ENCODE results near the gene BCL2L1. TPM values are rescaled to one million over a fixed set of nuclear protein-coding genes. Genes with fewer than 3 reads are reported as not detected.

The BCL2L1 gene
- total and polyA plus RNA-seq, 2 experiments from 2014 or later, result 42.4 to 110 TPM

GRCh38 chr20:31633339-31633914 lies 89.2 kb downstream of the BCL2L1 start (continued):
- TF ChIP-seq ZNF462 (CRISPR knock-in tag; IDR thresholded peaks at IDR 0.05), result no peak
- no peak for TF ChIP-seq EZH2phosphoT487 (IDR thresholded peaks at IDR 0.05; ENCODE audit: unreplicated experiment)
- TF ChIP-seq JUNB (IDR thresholded peaks at IDR 0.05; ENCODE audit: unreplicated experiment), result no peak

GRCh38 chr20:31632548-31633338 lies 89.9 kb downstream of the BCL2L1 start:
- no peaks in the 10 kb centered on the region for H4K20me1 ChIP-seq (replicated peaks; ENCODE audit: insufficient read depth)
- H3F3A ChIP-seq (replicated peaks; ENCODE audit: low read depth), result peaks cover 8% of the 10 kb centered on the region
- peaks cover 4% of the 10 kb centered on the region; the same call in 1 of the 2 replicates for H3K27me3 ChIP-seq (ENCODE audit: insufficient read depth)
- H3K27ac ChIP-seq (ENCODE audit: low read depth), result no peak overlapping the region
- H3K9me2 ChIP-seq (ENCODE audit: insufficient read depth), result 0 out of 2 replicates have a peak, but pooled peaks cover 3% of the 10 kb centered on the region
- Mint-ChIP-seq H3K27ac (no peak overlapping the region), H3K4me1 (no peaks in the 10 kb centered on the region), H3K27me3 (ENCODE audit: insufficient read depth, low read depth, poor library complexity) (peaks cover 20% of the 10 kb centered on the region), H3K36me3 (ENCODE audit: low read depth) (no peaks in the 10 kb centered on the region), H3K9me3 (peaks cover 3% of the 10 kb centered on the region; the same call in 1 of the 3 replicates), H3K4me3 (no peak overlapping the region)
- H3K79me2 ChIP-seq (replicated peaks; ENCODE audit: insufficient read depth), result no peaks in the 10 kb centered on the region
- H3K4me3 ChIP-seq, result no peak overlapping the region
- H3K36me3 ChIP-seq (ENCODE audit: insufficient read depth), result no peaks in the 10 kb centered on the region
- no peak overlapping the region for H3K4me2 ChIP-seq
- TF ChIP-seq POLR2AphosphoS5 (IDR thresholded peaks at IDR 0.05; ENCODE audit: low read depth), result no peak
- no peak for TF ChIP-seq ZNF114 (CRISPR knock-in tag; IDR thresholded peaks at IDR 0.05)
- no peak for TF ChIP-seq STAT1 (IDR thresholded peaks at IDR 0.05; ENCODE audit: unreplicated experiment)
- no peak overlapping the region; the same call in 1 of the 2 replicates for H2AFZ ChIP-seq
- no peak for DNase-seq (ENCODE audit: low spot score)
- ATAC-seq, result no peak
- no peaks in the 10 kb centered on the region; the same call in 1 of the 2 replicates for H3K4me1 ChIP-seq (ENCODE audit: insufficient read depth)

Measured in GM23338 (cell line).